GM21447 (cell line): Measurements from ENCODE around the gene MTERF2.
"Not testable (repeated sequence)": the region's sequence is repeated elsewhere in the genome, so short reads cannot be mapped to it uniquely, and the experiment has no call there.

Experiments
- ATAC-seq: cut with Tn5 transposase; IDR thresholded peaks from one replicate; pipeline ENCODE4 v1.9.1; 2021; ENCODE audit not compliant: unreplicated experiment

Gene MTERF2

GRCh38 chr12:106986625-106987389, at the start of gene MTERF2:
TSS of gene MTERF2 (minus strand) at chr12:106987146. CDS start at chr12:106978714, 8,432 bp downstream.
- peak; percentile 94 for ATAC-seq

- no peak for ATAC-seq
Measured at GRCh38 chr12:107035733-107036132, 48.8 kb upstream of the MTERF2 start.

- no peak for ATAC-seq
Measured at GRCh38 chr12:107033758-107034739, 47.1 kb upstream of the MTERF2 start.

- ATAC-seq, result no peak
Measured at GRCh38 chr12:107032266-107032665, 45.3 kb upstream of the MTERF2 start.

GRCh38 chr12:107031061-107031460, 44.1 kb upstream of the MTERF2 start:
- ATAC-seq, result no peak

GRCh38 chr12:107029081-107029480, 42.1 kb upstream of the MTERF2 start:
- ATAC-seq, result no peak

- no peak for ATAC-seq
Measured at GRCh38 chr12:107027636-107028053, 40.7 kb upstream of the MTERF2 start.

GRCh38 chr12:107026806-107027635, 40.1 kb upstream of the MTERF2 start:
- no peak for ATAC-seq

- not testable (repeated sequence) for ATAC-seq
Measured at GRCh38 chr12:107026356-107026755, 39.4 kb upstream of the MTERF2 start.

GRCh38 chr12:107025671-107026070, 38.7 kb upstream of the MTERF2 start:
- no peak for ATAC-seq

- ATAC-seq, result no peak
Measured at GRCh38 chr12:107019546-107019945, 32.6 kb upstream of the MTERF2 start.

GRCh38 chr12:107017042-107017441, 30.1 kb upstream of the MTERF2 start:
- no peak for ATAC-seq

- no peak for ATAC-seq
Measured at GRCh38 chr12:107014055-107014454, 27.1 kb upstream of the MTERF2 start.

GRCh38 chr12:107012736-107013425, 25.9 kb upstream of the MTERF2 start:
- no peak for ATAC-seq

- ATAC-seq, result no peak
Measured at GRCh38 chr12:107011519-107011918, 24.6 kb upstream of the MTERF2 start.

- no peak for ATAC-seq
Measured at GRCh38 chr12:107007411-107007810, 20.5 kb upstream of the MTERF2 start.

- not testable (repeated sequence) for ATAC-seq
Measured at GRCh38 chr12:107002665-107003064, 15.7 kb upstream of the MTERF2 start.

GRCh38 chr12:106999446-106999845, 12.5 kb upstream of the MTERF2 start:
- ATAC-seq, result no peak

- no peak for ATAC-seq
Measured at GRCh38 chr12:106997916-106998315, 11.0 kb upstream of the MTERF2 start.

GRCh38 chr12:106996102-106996501, 9.2 kb upstream of the MTERF2 start:
- ATAC-seq, result not testable (repeated sequence)
